H1 (cell line): ENCODE results near the gene GRID1. TPM values are rescaled to one million over a fixed set of nuclear protein-coding genes. Genes with fewer than 3 reads are reported as not detected.

Source experiments
- CTCF ChIA-PET: fragments of 300-600 bp; sonication (Branson Sonifier 250); formaldehyde crosslinking; loops from one replicate; lab custom pipeline; 2021; ENCODE audit not compliant: partially characterized antibody; lab: Charles Lee
- POLR2A ChIA-PET: fragments of 300-600 bp; sonication (Branson Sonifier 250); formaldehyde crosslinking; loops from one replicate; lab custom pipeline; 2021; ENCODE audit warnings: inconsistent platforms; ENCODE audit not compliant: partially characterized antibody; lab: Charles Lee
- DNase-seq, 2 experiments: peaks; one replicate each; pipeline versions ENCODE4 v3.0.0 to v3.0.0-alpha.2; 2010 to 2022; ENCODE audit warnings: low spot score in 2 of 2, low read depth in 1 of 2, mixed read lengths in 1 of 2
- FAIRE-seq: peaks from 2 replicates; lab custom pipeline; 2011; peaks lifted over from hg19 to GRCh38; lab: Jason Lieb, UNC
- H2AFZ ChIP-seq: 2 replicates; pipeline ENCODE4 v1.8.1; 2012; ENCODE audit warnings: low read length, inconsistent platforms
- H2AK5ac ChIP-seq: 2 replicates; pipeline ENCODE4 v1.6.1; 2013; ENCODE audit warnings: low read depth, low read length
- H2BK120ac ChIP-seq: replicated peaks from 2 replicates; pipeline ENCODE3; 2013; ENCODE audit warnings: low read depth, low read length, inconsistent platforms
- H2BK12ac ChIP-seq: 2 replicates; pipeline ENCODE4 v1.6.1; 2013; ENCODE audit warnings: low read depth, low read length
- H2BK15ac ChIP-seq: 2 replicates; pipeline ENCODE4 v1.6.1; 2013; ENCODE audit warnings: low read length
- H2BK20ac ChIP-seq: 2 replicates; pipeline ENCODE4 v1.6.1; 2013; ENCODE audit warnings: low read length
- H2BK5ac ChIP-seq: 2 replicates; pipeline ENCODE4 v1.6.1; 2013; ENCODE audit warnings: low read depth, low read length
- H3K14ac ChIP-seq: 2 replicates; pipeline ENCODE4 v1.6.1; 2013; ENCODE audit warnings: inconsistent platforms; ENCODE audit not compliant: insufficient read length
- H3K18ac ChIP-seq: 2 replicates; pipeline ENCODE4 v1.6.1; 2013; ENCODE audit warnings: low read length; ENCODE audit errors: extremely low read depth
- H3K23ac ChIP-seq: 2 replicates; pipeline ENCODE4 v1.6.1; 2013; ENCODE audit warnings: inconsistent platforms; ENCODE audit not compliant: insufficient read length
- H3K23me2 ChIP-seq: 2 replicates; pipeline ENCODE4 v1.6.1; 2013; ENCODE audit warnings: low read depth, low read length
- H3K27ac ChIP-seq: 2 replicates; pipeline ENCODE4 v1.6.1; 2011; ENCODE audit warnings: low read depth, low read length, inconsistent platforms
- H3K27me3 ChIP-seq, 4 experiments: replicated peaks in 1 of 4; 1 replicate in 1 of 4; 2 replicates in 3 of 4; pipeline versions ENCODE4 v1.6.1 to v1.8.1; 2011 to 2013; ENCODE audit warnings: low read length in 3 of 4, mild to moderate bottlenecking in 3 of 4, inconsistent platforms in 2 of 4, mixed read lengths in 2 of 4, moderate library complexity in 1 of 4; ENCODE audit not compliant: control insufficient read depth in 3 of 4, insufficient read depth in 3 of 4; ENCODE audit errors: extremely low read depth in 1 of 4
- H3K36me3 ChIP-seq, 4 experiments: 2 replicates each; pipeline versions ENCODE4 v1.6.1 to v1.8.1; 2011 to 2013; ENCODE audit warnings: mild to moderate bottlenecking in 4 of 4, low read length in 3 of 4, moderate library complexity in 2 of 4, control low read depth in 1 of 4, inconsistent platforms in 1 of 4; ENCODE audit not compliant: insufficient read depth in 4 of 4, control insufficient read depth in 2 of 4
- H3K4ac ChIP-seq: replicated peaks from 2 replicates; pipeline ENCODE3; 2013; ENCODE audit warnings: low read length, low read depth, mixed read lengths, inconsistent platforms; ENCODE audit not compliant: insufficient read length
- H3K4me1 ChIP-seq, 4 experiments: replicated peaks in 1 of 4; 1 replicate in 1 of 4; 2 replicates in 3 of 4; pipeline versions ENCODE4 v1.6.1 to v1.8.1; 2011 to 2013; ENCODE audit warnings: low read length in 3 of 4, inconsistent platforms in 2 of 4, mixed read lengths in 1 of 4; ENCODE audit not compliant: insufficient read depth in 4 of 4, control insufficient read depth in 3 of 4
- H3K4me2 ChIP-seq, 2 experiments: 2 replicates each; pipeline versions ENCODE4 v1.6.1 to v1.8.1; 2011 to 2013; ENCODE audit warnings: low read depth in 2 of 2, low read length in 2 of 2, control low read depth in 1 of 2, inconsistent platforms in 1 of 2, mild to moderate bottlenecking in 1 of 2; ENCODE audit not compliant: insufficient read depth in 1 of 2
- H3K4me3 ChIP-seq, 4 experiments: fragments of 200-600, 300-600 bp in 1 of 4; sonication (generic), shearing (Covaris generic), sonication (Bioruptor Twin) in 1 of 4; 2 replicates each; pipeline versions ENCODE4 v1.5.1 to v1.8.1; 2011 to 2016; ENCODE audit warnings: low read length in 4 of 4, low read depth in 3 of 4, control low read depth in 2 of 4, inconsistent platforms in 2 of 4, mild to moderate bottlenecking in 2 of 4, mixed read lengths in 1 of 4, moderate library complexity in 1 of 4; ENCODE audit not compliant: insufficient read depth in 2 of 4; ENCODE audit errors: extremely low read depth in 1 of 4
- H3K56ac ChIP-seq: replicated peaks from 2 replicates; pipeline ENCODE3; 2013; ENCODE audit warnings: low read depth, mild to moderate bottlenecking, mixed read lengths, low read length, inconsistent platforms; ENCODE audit not compliant: insufficient read length
- H3K79me1 ChIP-seq: 2 replicates; pipeline ENCODE4 v1.6.1; 2013; ENCODE audit warnings: low read depth, low read length, control low read depth
- H3K79me2 ChIP-seq, 2 experiments: 2 replicates each; pipeline versions ENCODE4 v1.6.1 to v1.8.1; 2012 to 2013; ENCODE audit warnings: low read length in 2 of 2, mild to moderate bottlenecking in 2 of 2, inconsistent platforms in 1 of 2; ENCODE audit not compliant: insufficient read depth in 2 of 2, control insufficient read depth in 1 of 2
- H3K9ac ChIP-seq, 4 experiments: replicated peaks in 1 of 4; 1 replicate in 1 of 4; 2 replicates in 3 of 4; pipeline versions ENCODE4 v1.6.1 to v1.8.1; 2011 to 2013; ENCODE audit warnings: low read depth in 3 of 4, low read length in 3 of 4, control low read depth in 2 of 4, mild to moderate bottlenecking in 2 of 4, moderate library complexity in 2 of 4, inconsistent platforms in 1 of 4; ENCODE audit errors: extremely low read depth in 1 of 4
- H3K9me3 ChIP-seq, 2 experiments: 2 replicates each; pipeline versions ENCODE4 v1.6.1 to v1.8.1; 2012 to 2013; ENCODE audit warnings: mild to moderate bottlenecking in 2 of 2, moderate library complexity in 2 of 2, control low read depth in 1 of 2, inconsistent platforms in 1 of 2, low read depth in 1 of 2, low read length in 1 of 2, mixed read lengths in 1 of 2; ENCODE audit not compliant: insufficient read depth in 2 of 2
- H4K20me1 ChIP-seq, 2 experiments: replicated peaks in 1 of 2; 2 replicates each; pipeline versions ENCODE3 to v1.8.1; 2011 to 2013; ENCODE audit warnings: inconsistent platforms in 2 of 2, low read length in 2 of 2, mild to moderate bottlenecking in 1 of 2; ENCODE audit not compliant: insufficient read depth in 2 of 2, control insufficient read depth in 1 of 2
- H4K5ac ChIP-seq: 2 replicates; pipeline ENCODE4 v1.6.1; 2013; ENCODE audit warnings: low read length, low read depth, mixed read lengths, inconsistent platforms; ENCODE audit not compliant: insufficient read length
- H4K8ac ChIP-seq: 2 replicates; pipeline ENCODE4 v1.8.0; 2013; ENCODE audit warnings: mild to moderate bottlenecking, moderate library complexity, low read length, inconsistent platforms; ENCODE audit not compliant: insufficient read depth; ENCODE audit errors: extremely low read depth
- H4K91ac ChIP-seq: replicated peaks from 2 replicates; pipeline ENCODE3; 2013; ENCODE audit warnings: low read length, mixed read lengths, inconsistent platforms; ENCODE audit not compliant: insufficient read length
- BCL11A ChIP-seq, 2 experiments: IDR thresholded peaks; one replicate each; pipeline ENCODE4 v1.6.1; 2011; ENCODE audit warnings: low read depth in 2 of 2, low read length in 2 of 2, mild to moderate bottlenecking in 2 of 2
- CHD2 ChIP-seq: IDR thresholded peaks from 2 replicates; pipeline ENCODE4 v1.6.1; 2012; ENCODE audit warnings: low read length, improper control_type of control experiment
- POU5F1 ChIP-seq: IDR thresholded peaks from 2 replicates; pipeline ENCODE4 v1.6.1; 2011; ENCODE audit warnings: low read depth, mild to moderate bottlenecking, low read length, moderate library complexity
- RBBP5 ChIP-seq: IDR thresholded peaks from 2 replicates; pipeline ENCODE4 v1.7.1; 2012; ENCODE audit warnings: low read depth, mild to moderate bottlenecking, inconsistent platforms, low read length, moderate library complexity, borderline replicate concordance
- YY1 ChIP-seq: IDR thresholded peaks from 2 replicates; pipeline ENCODE4 v1.6.1; 2011; ENCODE audit warnings: low read depth, mild to moderate bottlenecking, low read length
- WGBS, 2 experiments: shearing (Covaris generic) in 1 of 2; methylation state at CpG; one replicate each; pipeline versions ENCODE4 v1.1.6 to v1.1.7; 2013 to 2015; ENCODE audit warnings: low lambda C conversion rate in 2 of 2, mixed read lengths in 2 of 2, inconsistent platforms in 1 of 2, low coverage in 1 of 2, missing lambda C conversion rate in 1 of 2; ENCODE audit not compliant: insufficient replicate concordance in 2 of 2, insufficient coverage in 1 of 2, insufficient read length in 1 of 2; ENCODE audit errors: extremely low coverage in 1 of 2, missing lambda C conversion rate in 1 of 2; 5-methylcytosine and 5-hydroxymethylcytosine counted together
- polyA plus RNA-seq, 7 experiments: library from polyadenylated mRNA; depleted of rRNA in 3 of 7; stranded (reverse) in 5 of 7; unstranded in 2 of 7; fragments of >200 nt in 5 of 7; fragments of 200-250 nt in 2 of 7; gene quantifications; 1 replicate in 5 of 7; 2 replicates in 1 of 7; 4 replicates in 1 of 7; pipeline versions ENCODE4 v1.2.1 to v1.2.3, GENCODE V29; 2011 to 2013; ENCODE audit warnings: missing spikeins in 2 of 7, mixed read lengths in 2 of 7
- total RNA-seq: library from RNA; stranded (reverse); fragmentation: NEBNext Ultra II Directional; extraction: Animal tissue kit (Norgen Biotek cat#: 25700); gene quantifications from 2 replicates; pipeline ENCODE4 v1.2.1, GENCODE V29; 2021

Gene GRID1
- total and polyA plus RNA-seq, 2 of the 8 experiments (the other 6 are each of a cell fraction or from before 2014, with no cell fraction given), result 0.22 to 0.30 TPM

DNA sequence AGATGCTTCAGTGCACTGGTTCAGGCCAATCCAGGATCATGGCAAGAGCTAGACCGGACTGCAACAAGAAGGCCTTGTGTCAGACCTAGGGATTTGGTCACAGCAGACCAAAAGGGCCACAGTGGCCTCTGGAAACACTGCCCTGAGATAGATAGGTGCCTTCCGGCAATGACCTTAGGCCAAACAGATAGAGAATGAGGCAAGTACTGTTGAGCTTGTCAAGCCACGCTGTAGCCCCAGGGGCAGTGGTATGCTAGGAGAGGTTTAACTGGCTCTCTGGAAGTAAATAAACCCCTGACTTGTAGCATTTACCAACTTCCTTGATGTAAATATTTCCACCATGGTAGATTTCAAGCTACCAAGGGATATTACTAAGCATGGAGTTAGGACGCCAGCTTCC is 197.5 kb downstream of the GRID1 start:
- H2BK20ac ChIP-seq, result no peak overlapping the region
- no peak overlapping the region for H2BK15ac ChIP-seq
- POLR2A ChIA-PET, result no interaction called here
- no peak overlapping the region; a peak in 1 of 7 replicates for H3K9ac ChIP-seq
- no peak overlapping the region for H3K18ac ChIP-seq
- H3K27ac ChIP-seq, result no peak overlapping the region
- no peaks in the 10 kb centered on the region for H4K20me1 ChIP-seq
- H3K56ac ChIP-seq, result no peak overlapping the region
- H3K4me3 ChIP-seq, result no peak overlapping the region
- no peak overlapping the region for H2AFZ ChIP-seq
- FAIRE-seq (no peak), DNase-seq (no peak)
- 83% methylated on average over 4 of the region's 4 CpGs; no CpG with 5 or more reads in 1 of the 2 experiments for WGBS, 2 experiments
- no peak overlapping the region for H2BK120ac ChIP-seq
- no peaks in the 10 kb centered on the region for H3K79me1 ChIP-seq
- no peaks in the 10 kb centered on the region for H3K23me2 ChIP-seq
- no peak overlapping the region for H3K14ac ChIP-seq
- CTCF ChIA-PET, result interaction anchor here (1.4 to 3.3 kb wide), 5 partner anchors 8 to 180 kb away, joined by 3 to 20 read pairs (median 5); no protein-coding TSS in a partner anchor
- H3K4me1 ChIP-seq, result no peaks in the 10 kb centered on the region
- H3K36me3 ChIP-seq, result no peaks in the 10 kb centered on the region
- H2BK12ac ChIP-seq, result no peak overlapping the region
- H3K4me2 ChIP-seq, result no peak overlapping the region
- H3K4ac ChIP-seq, result no peak overlapping the region
- no peak overlapping the region for H2BK5ac ChIP-seq
- no peaks in the 10 kb centered on the region for H3K79me2 ChIP-seq
- no peak overlapping the region for H3K23ac ChIP-seq
- no peak overlapping the region for H4K91ac ChIP-seq
- no peak overlapping the region for H2AK5ac ChIP-seq
- H4K8ac ChIP-seq, result no peak overlapping the region
- H3K9me3 ChIP-seq, result no peaks in the 10 kb centered on the region
- no peak overlapping the region for H4K5ac ChIP-seq
- H3K27me3 ChIP-seq, result no peaks in the 10 kb centered on the region
- TF ChIP-seq BCL11A (IDR thresholded peaks at IDR 0.05; ENCODE audit: low read depth in 2 of 2, low read length in 2 of 2) (no peak), POU5F1 (no peak), CHD2 (no peak), YY1 (no peak), RBBP5 (no peak)
